DND-41 (cell line): Measurements from ENCODE around the gene OR4D9.

Experiments
- CTCF ChIP-seq: IDR thresholded peaks from 2 replicates; pipeline ENCODE4 v1.5.1; 2012; ENCODE audit warnings: borderline replicate concordance, low read length, moderate library complexity, mild to moderate bottlenecking; ENCODE audit not compliant: poor library complexity, severe bottlenecking; ENCODE audit errors: extremely low read depth
- EZH2 ChIP-seq: IDR thresholded peaks from 3 replicates; pipeline ENCODE4 v1.6.1; 2012; ENCODE audit warnings: borderline replicate concordance, low read depth, mild to moderate bottlenecking, moderate library complexity, low read length, inconsistent platforms; ENCODE audit not compliant: severe bottlenecking

GRCh38 chr11:59560702-59561473, 49.5 kb downstream of the OR4D9 start:
- TF ChIP-seq CTCF (no peak), EZH2 (no peak)
